Breast epithelium (tissue), 4 donors: ENCODE results near the gene ZNF438. TPM values are rescaled to one million over a fixed set of nuclear protein-coding genes. Genes with fewer than 3 reads are reported as not detected.

ENCODE experiments used
- DNase-seq, 2 donors: peaks; one replicate each; pipeline ENCODE4 v3.0.0-alpha.2; 2019; ENCODE audit warnings: low spot score in 2 of 2
- H3K27ac ChIP-seq, 2 donors: fragments of 200-600 bp; sonication (generic) in 1 of 2; one replicate each; pipeline ENCODE4 v1.5.1; 2016 to 2019; ENCODE audit warnings: mild to moderate bottlenecking in 1 of 2
- H3K27me3 ChIP-seq, 2 donors: fragments of 200-600 bp; sonication (generic) in 1 of 2; one replicate each; pipeline versions ENCODE4 v1.5.1 to v1.6.0; 2017 to 2019; ENCODE audit warnings: control low read depth in 1 of 2, mild to moderate bottlenecking in 1 of 2
- H3K36me3 ChIP-seq: fragments of 200-600 bp; one replicate; pipeline ENCODE4 v1.5.1; 2019
- H3K4me1 ChIP-seq, 2 donors: fragments of 200-600 bp; sonication (generic); one replicate each; pipeline ENCODE4 v1.5.1; 2016 to 2019; ENCODE audit warnings: control low read depth in 1 of 2
- H3K4me3 ChIP-seq, 3 donors: fragments of 200-600 bp; sonication (generic); 1 replicate in 2 of 3; 2 replicates in 1 of 3; pipeline ENCODE4 v1.5.1; 2016 to 2019; ENCODE audit warnings: mild to moderate bottlenecking in 3 of 3, moderate library complexity in 2 of 3
- H3K9me3 ChIP-seq, 2 donors: fragments of 200-600 bp; sonication (generic) in 1 of 2; one replicate each; pipeline ENCODE4 v1.5.1; 2016 to 2019; ENCODE audit warnings: control low read depth in 1 of 2
- POLR2A ChIP-seq: fragments of 450-650 bp; IDR thresholded peaks from one replicate; pipeline ENCODE4 v1.6.1; 2016; ENCODE audit warnings: antibody characterized with exemption, mild to moderate bottlenecking, moderate library complexity
- POLR2AphosphoS5 ChIP-seq, 3 donors: sonication (generic); formaldehyde crosslinking; IDR thresholded peaks; one replicate each; pipeline ENCODE4 v1.6.1; 2017; ENCODE audit warnings: antibody characterized with exemption in 3 of 3
- intact Hi-C: fragments of 100-400 bp; cut with DNase I; formaldehyde crosslinking; loops from one replicate; pipeline ENCODE4 v1.15.1; 2023; ENCODE audit warnings: low total_unique reads
- total RNA-seq, 3 donors: library from RNA; depleted of rRNA; stranded (reverse); fragments of >200 nt; gene quantifications; one replicate each; pipeline ENCODE4 v1.1.0, GENCODE V29; 2016
- TF ChIP-seq, protein P1 (sequence below), 3 donors: fragments of 450-650 bp; IDR thresholded peaks; one replicate each; pipeline ENCODE4 v1.5.1; 2016 to 2017; ENCODE audit warnings: antibody characterized with exemption in 3 of 3, mild to moderate bottlenecking in 3 of 3, moderate library complexity in 3 of 3

ZNF438 gene
- total RNA-seq, 3 donors from 2014 or later, result 8.8 to 34.6 (median 10.0) TPM

DNA sequence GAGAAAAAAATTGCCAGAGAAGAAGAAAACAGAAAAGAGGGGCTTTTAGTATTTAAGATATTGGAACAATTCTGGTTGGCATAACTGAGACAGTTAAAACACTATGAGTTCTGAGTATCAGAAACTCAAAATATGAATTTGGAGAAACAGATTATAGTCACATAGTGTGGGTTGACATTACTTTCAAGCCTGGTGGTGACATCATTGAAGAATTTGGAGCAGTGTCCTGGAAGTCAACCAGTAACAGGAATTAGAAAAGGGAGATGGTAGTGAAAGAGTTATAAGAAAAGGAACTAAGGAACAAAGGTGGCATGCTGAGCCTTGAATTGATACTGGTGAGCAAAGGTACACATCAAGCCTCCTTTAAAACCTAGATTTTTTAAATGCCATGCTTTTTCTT, 88.2 kb downstream of the ZNF438 start:
- no peak for DNase-seq
- H3K27ac ChIP-seq, result no peak overlapping the region
- no peaks in the 10 kb centered on the region for H3K9me3 ChIP-seq
- TF ChIP-seq POLR2A (no peak), POLR2AphosphoS5 (IDR thresholded peaks at IDR 0.05) (no peak)
- TF ChIP-seq, protein P1, sequence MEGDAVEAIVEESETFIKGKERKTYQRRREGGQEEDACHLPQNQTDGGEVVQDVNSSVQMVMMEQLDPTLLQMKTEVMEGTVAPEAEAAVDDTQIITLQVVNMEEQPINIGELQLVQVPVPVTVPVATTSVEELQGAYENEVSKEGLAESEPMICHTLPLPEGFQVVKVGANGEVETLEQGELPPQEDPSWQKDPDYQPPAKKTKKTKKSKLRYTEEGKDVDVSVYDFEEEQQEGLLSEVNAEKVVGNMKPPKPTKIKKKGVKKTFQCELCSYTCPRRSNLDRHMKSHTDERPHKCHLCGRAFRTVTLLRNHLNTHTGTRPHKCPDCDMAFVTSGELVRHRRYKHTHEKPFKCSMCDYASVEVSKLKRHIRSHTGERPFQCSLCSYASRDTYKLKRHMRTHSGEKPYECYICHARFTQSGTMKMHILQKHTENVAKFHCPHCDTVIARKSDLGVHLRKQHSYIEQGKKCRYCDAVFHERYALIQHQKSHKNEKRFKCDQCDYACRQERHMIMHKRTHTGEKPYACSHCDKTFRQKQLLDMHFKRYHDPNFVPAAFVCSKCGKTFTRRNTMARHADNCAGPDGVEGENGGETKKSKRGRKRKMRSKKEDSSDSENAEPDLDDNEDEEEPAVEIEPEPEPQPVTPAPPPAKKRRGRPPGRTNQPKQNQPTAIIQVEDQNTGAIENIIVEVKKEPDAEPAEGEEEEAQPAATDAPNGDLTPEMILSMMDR (IDR thresholded peaks at IDR 0.05), result no peak
- intact Hi-C loops, result no loop called here
- no peaks in the 10 kb centered on the region for H3K36me3 ChIP-seq
- H3K4me1 ChIP-seq, result no peaks in the 10 kb centered on the region
- no peak overlapping the region for H3K4me3 ChIP-seq
- no peaks in the 10 kb centered on the region for H3K27me3 ChIP-seq

GRCh38 chr10:30940256-30940655, 91.4 kb downstream of the ZNF438 start:
- Histone ChIP-seq H3K36me3 (no peaks in the 10 kb centered on the region), H3K4me1 (no peaks in the 10 kb centered on the region), H3K27ac (no peak overlapping the region), H3K27me3 (no peaks in the 10 kb centered on the region), H3K4me3 (no peak overlapping the region), H3K9me3 (no peaks in the 10 kb centered on the region)
- TF ChIP-seq POLR2AphosphoS5 (IDR thresholded peaks at IDR 0.05) (no peak), POLR2A (no peak)
- TF ChIP-seq, protein P1 (IDR thresholded peaks at IDR 0.05), result no peak
- intact Hi-C loops, result no loop called here
- no peak for DNase-seq

DNA sequence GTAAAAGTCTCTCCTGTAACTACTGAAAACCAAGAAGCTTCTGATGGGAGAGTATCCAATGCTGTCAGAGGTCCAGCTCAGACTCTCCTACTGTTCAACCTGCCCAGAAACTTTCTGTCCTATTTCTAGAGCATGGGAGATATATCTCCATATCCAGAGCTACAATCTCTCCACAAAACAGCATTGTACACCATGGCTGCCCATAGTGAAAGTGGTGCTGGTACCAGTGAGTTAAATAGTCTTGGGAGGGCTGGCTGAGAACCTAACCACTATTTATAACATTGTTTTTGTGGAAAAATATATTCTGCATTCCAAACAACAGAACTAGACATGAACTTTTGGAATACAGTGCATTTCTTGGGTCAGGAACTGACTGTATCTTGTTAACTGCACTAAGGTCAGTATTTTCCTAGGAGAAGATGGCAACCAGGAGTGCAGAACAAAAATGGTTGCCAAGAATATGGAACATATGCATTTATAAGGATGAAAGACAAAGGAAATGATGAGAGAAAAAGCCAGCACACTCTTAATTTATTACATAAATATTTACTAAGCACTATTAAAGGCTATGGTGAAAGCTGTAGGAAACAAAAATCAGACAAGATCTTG, 91.9 kb downstream of the ZNF438 start:
- intact Hi-C loops, result no loop called here
- no peak overlapping the region for H3K4me3 ChIP-seq
- H3K27ac ChIP-seq, result no peak overlapping the region
- no peaks in the 10 kb centered on the region for H3K27me3 ChIP-seq
- TF ChIP-seq POLR2A, result no peak
- TF ChIP-seq POLR2AphosphoS5 (IDR thresholded peaks at IDR 0.05), result no peak
- TF ChIP-seq, protein P1 (IDR thresholded peaks at IDR 0.05), result no peak
- no peaks in the 10 kb centered on the region for H3K4me1 ChIP-seq
- H3K36me3 ChIP-seq, result no peaks in the 10 kb centered on the region
- DNase-seq, result no peak
- no peaks in the 10 kb centered on the region for H3K9me3 ChIP-seq

DNA sequence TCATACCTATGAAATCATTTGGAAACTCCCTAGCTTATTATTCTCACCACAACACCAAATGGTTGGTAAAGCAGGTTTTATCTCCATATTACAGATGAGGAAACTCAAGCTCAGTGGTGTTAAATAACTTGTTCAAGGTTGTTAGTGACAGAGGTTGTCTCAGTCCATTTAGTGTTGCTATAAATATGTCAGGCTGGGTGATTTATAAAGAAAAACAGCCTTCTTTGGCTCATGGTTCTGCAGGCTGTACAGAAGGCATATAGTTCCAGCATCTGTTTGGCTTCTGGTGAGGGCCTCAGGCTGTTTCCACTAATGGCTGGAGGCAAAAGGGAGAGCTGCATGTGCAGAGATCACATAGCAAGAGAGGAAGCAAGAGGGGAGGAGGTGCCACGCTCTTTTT, 96.6 kb downstream of the ZNF438 start:
- Histone ChIP-seq H3K27me3 (no peaks in the 10 kb centered on the region), H3K36me3 (no peaks in the 10 kb centered on the region), H3K27ac (no peak overlapping the region), H3K4me1 (no peaks in the 10 kb centered on the region), H3K4me3 (no peak overlapping the region), H3K9me3 (no peaks in the 10 kb centered on the region)
- DNase-seq, result no peak
- TF ChIP-seq POLR2AphosphoS5 (IDR thresholded peaks at IDR 0.05) (no peak), POLR2A (no peak)
- TF ChIP-seq, protein P1 (IDR thresholded peaks at IDR 0.05), result no peak
- intact Hi-C loops, result no loop called here

GRCh38 chr10:30931094-30931493, 100.6 kb downstream of the ZNF438 start:
- DNase-seq, result no peak
- Histone ChIP-seq H3K27ac (no peak overlapping the region), H3K27me3 (no peaks in the 10 kb centered on the region), H3K36me3 (no peaks in the 10 kb centered on the region), H3K4me3 (no peak overlapping the region), H3K9me3 (no peaks in the 10 kb centered on the region), H3K4me1 (no peaks in the 10 kb centered on the region)
- intact Hi-C loops, result no loop called here
- no peak for TF ChIP-seq POLR2A
- no peak for TF ChIP-seq POLR2AphosphoS5 (IDR thresholded peaks at IDR 0.05)
- TF ChIP-seq, protein P1 (IDR thresholded peaks at IDR 0.05), result no peak
